GM18507 (cell line): ENCODE data around the gene SNTB2.
"Not testable (repeated sequence)": the region's sequence is repeated elsewhere in the genome, so short reads cannot be mapped to it uniquely, and the experiment has no call there.

Experiments
- DNase-seq: peaks from one replicate; pipeline ENCODE4 v3.0.0; 2011; ENCODE audit warnings: low read depth; ENCODE audit not compliant: insufficient read length; ENCODE audit errors: extremely low spot score
- FAIRE-seq: peaks from 2 replicates; lab custom pipeline; 2011; peaks lifted over from hg19 to GRCh38; lab: Jason Lieb, UNC

The SNTB2 gene

DNA sequence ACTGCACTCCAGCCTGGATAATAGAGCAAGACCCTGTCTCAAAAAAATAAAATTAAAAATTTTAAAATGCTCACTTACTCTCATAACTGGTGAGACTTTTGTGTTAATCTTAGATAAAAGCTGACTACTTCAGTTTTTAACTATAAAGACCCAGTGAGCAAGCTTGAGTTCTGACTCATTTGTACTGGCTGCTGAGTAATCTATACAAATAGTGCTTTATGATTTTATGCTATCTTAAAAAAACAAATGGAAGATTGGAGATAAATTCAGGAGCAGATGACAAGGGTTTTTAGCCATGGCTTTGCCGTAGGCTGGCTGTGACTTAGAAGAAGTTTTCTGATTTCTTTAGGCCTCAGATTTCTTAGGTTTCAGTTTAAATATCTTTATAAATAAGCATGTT lies 30.5 kb downstream of the SNTB2 start:
- no peak for DNase-seq
- FAIRE-seq: no peak

DNA sequence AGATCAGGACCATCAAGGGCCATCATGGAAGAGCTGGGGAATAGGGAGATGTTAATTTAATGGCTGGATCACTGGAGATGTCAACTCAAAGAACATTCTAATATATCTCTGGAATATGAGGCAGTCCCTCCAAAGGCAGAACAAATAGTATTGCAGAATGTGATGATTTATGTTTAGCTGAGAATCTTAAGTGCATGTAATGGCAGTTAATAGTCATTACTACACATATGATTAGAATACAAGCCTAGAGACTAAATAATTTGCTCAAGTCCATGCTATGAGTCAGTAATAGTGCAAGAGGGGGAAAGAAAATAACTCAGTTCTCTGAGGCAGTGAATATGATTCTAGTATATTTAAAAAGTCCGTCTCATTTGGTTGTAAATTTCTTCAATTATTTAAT lies 32.3 kb downstream of the SNTB2 start:
- FAIRE-seq (no peak), DNase-seq (no peak)

DNA sequence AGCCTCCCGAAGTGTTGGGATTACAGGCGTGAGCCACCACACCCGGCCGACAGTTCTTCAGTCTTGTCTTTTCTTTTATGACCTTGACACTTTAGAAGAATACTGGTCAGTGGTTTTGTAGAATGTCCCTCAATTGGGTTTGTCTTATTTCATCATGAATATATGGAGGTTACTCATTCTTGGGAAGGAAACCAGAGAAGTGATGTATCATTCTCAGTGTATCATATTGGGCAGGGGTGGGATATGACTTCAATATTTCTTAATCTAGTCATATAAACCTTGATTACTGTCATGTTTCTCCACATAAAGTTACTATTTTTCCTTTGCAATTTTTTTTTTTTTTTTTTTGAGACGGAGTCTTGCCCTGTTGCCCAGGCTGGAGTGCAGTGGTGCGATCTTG lies 36.9 kb downstream of the SNTB2 start:
- DNase-seq (no peak), FAIRE-seq (no peak)

- DNase-seq: no peak
- no peak for FAIRE-seq
Measured at GRCh38 chr16:69225121-69225520, 38.2 kb downstream of the SNTB2 start.

- DNase-seq (no peak), FAIRE-seq (no peak)
Measured at GRCh38 chr16:69233124-69233523, 46.2 kb downstream of the SNTB2 start.

GRCh38 chr16:69234460-69234859 lies 47.5 kb downstream of the SNTB2 start:
- no peak for FAIRE-seq
- no peak for DNase-seq

DNA sequence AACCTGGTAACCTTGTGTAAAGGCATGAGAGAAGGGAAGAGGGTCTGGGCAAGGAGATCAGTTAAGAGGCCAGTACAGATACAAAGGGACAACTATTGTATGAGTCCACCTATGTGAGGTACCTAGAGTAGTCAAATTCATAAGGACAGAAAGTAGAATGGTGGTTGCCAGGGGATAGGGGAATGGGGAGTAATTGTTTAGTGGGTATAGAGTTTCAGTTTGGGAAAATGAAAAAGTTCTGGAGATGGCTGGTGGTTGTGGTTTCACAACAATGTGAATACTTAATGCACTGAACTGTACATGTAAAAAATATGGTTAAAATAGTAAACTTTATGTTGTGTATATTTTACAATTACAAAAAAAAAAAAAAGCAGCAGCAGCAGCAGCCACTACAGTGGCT lies 49.4 kb downstream of the SNTB2 start:
- no peak for DNase-seq
- FAIRE-seq: no peak

DNA sequence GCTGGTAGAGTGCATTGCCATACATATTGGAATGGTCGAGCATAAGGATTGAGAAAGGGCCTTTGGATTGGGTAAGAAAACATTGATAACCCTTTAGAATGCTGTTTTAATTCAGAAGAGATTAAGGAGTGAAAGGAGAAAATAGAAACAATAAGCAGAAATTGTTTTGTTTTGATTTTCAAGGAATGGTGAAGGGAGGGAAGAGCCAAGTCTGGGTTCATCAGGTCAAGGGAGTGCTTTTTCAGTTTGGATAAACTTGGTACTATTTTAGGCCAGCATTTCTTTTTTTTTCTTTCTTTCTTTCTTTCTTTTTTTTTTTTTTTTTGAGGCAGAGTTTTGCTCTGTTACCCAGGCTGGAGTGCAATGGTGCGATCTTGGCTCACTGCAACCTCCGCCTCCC lies 50.3 kb downstream of the SNTB2 start:
- no peak for FAIRE-seq

DNA sequence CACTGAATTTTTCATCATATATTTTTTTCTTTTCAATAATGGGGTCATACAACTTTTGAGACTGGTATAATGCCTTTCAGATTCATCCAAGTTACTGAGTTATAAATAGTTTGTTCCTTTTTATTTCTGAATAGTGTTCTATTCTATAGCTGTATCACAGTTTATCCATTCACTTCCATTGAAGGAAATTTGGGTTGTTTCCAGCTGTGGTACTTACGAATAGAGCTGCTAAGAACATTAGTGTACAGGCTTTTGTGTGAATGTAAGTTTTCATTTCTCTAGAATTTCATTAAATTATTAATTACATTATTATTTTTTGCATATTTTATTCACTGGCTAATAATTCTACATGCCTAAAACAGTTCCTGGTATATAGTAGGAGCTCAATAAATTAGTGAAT lies 52.9 kb downstream of the SNTB2 start:
- DNase-seq (no peak), FAIRE-seq (no peak)

More for the DNA sequence above, 50.3 kb downstream of the SNTB2 start:
- no peak for DNase-seq

DNA sequence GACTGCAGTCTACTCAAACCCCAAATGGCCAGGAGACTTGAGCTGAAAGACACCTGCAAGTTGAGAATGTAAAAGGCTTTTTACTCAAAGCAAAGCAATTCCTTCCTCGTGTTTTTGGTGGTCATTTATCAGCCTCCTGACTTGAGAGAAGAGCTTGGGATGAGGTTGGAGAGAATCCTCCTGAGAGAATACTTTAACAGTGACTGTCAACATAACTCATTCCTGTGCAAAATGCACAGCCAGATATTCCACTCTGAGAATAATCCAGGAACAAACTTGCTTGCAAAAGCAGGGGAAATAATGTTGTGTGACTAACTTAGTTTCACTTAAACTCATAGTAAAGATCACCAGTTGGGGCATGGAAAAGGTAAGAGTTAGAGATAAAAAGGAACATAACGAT lies 53.4 kb downstream of the SNTB2 start:
- DNase-seq (no peak), FAIRE-seq (no peak)

- DNase-seq: no peak
- FAIRE-seq: no peak
Measured at GRCh38 chr16:69241926-69242325, 55.0 kb downstream of the SNTB2 start.

DNA sequence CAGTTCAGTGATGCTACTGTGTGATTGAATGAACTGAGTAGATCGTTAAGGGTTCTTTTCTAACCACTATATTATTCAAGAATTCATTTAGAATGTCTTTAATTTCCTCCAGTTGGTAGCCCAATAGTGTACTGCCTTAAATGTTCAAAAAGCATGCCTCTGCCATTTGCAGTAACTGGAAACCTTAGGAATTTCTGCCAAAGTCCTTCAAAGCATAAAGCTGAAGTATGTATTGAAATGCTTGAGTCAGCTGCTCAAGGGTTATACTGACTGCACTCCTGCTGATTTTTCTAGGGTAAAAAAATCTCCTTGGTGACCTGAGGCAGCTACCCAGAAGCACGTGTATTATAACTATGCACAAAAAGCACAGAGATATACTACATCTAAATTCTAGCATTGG lies 56.5 kb downstream of the SNTB2 start:
- FAIRE-seq (no peak), DNase-seq (no peak)

GRCh38 chr16:69244336-69244735 lies 57.4 kb downstream of the SNTB2 start:
- FAIRE-seq (no peak), DNase-seq (no peak)

GRCh38 chr16:69250081-69250480 lies 63.1 kb downstream of the SNTB2 start:
- FAIRE-seq (no peak), DNase-seq (no peak)

DNA sequence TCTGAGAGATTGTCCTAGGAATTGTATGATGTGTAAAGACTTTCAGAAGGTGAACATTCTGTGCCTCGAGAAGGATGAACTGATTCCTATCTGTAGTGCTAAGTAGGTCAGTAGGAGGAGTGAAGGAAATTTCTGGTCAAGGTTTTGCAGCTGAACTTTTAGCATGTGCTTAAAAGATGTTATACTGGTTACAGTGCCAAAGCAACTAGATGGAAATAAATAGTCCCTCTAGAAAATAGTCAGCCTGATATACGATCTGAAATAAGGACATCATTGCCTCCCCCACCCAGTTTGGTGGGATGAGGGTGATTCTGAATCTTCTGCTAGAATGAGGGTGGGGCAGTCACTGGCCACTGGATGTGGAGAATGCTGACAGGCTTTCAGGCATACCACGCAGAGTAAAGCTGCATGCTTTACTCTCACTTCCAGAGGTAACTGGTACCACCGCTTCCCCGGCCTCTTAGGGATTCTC lies 66.9 kb downstream of the SNTB2 start:
- no peak for DNase-seq
- FAIRE-seq: no peak

- DNase-seq, FAIRE-seq: not testable (repeated sequence)
Measured at GRCh38 chr16:69259428-69259764, 72.4 kb downstream of the SNTB2 start.

DNA sequence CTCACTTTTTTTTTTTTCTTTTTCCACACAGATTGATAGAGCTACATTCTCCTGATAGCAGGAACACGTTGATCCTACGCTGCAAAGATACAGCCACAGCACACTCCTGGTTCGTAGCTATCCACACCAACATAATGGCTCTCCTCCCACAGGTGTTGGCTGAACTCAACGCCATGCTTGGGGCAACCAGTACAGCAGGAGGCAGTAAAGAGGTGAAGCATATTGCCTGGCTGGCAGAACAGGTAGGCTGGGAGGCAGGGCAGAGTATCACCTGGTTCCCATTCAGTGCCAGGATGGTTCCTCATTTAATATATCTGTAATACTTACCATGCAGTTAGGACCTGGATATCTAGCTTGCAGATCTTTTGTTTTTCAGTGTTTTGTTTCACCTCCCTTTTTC lies 73.1 kb downstream of the SNTB2 start:
- no peak for DNase-seq
- no peak for FAIRE-seq

GRCh38 chr16:69260506-69260905 lies 73.5 kb downstream of the SNTB2 start:
- no peak for FAIRE-seq
- no peak for DNase-seq

GRCh38 chr16:69266334-69267063 lies 79.5 kb downstream of the SNTB2 start:
- FAIRE-seq (no peak), DNase-seq (no peak)

GRCh38 chr16:69267633-69268032 lies 80.7 kb downstream of the SNTB2 start:
- FAIRE-seq (no peak), DNase-seq (no peak)

GRCh38 chr16:69270395-69270794 lies 83.4 kb downstream of the SNTB2 start:
- DNase-seq (no peak), FAIRE-seq (no peak)

- FAIRE-seq (no peak), DNase-seq (no peak)
Measured at GRCh38 chr16:69270831-69271230, 83.9 kb downstream of the SNTB2 start.
